Right hindlimb (tissue), 1 donor: ENCODE data around the gene FNBP1.

ENCODE experiments used
- DNase-seq: peaks from one replicate; pipeline ENCODE4 v3.0.0-alpha.2; 2018

FNBP1 gene

GRCh38 chr9:130042885-130043653, at the start of gene FNBP1:
Gene FNBP1 (minus strand): TSS chr9:130043189. CDS start chr9:130042975, 214 bp downstream.
- DNase-seq: peak; percentile 92

GRCh38 chr9:130090915-130091314, 47.9 kb upstream of the FNBP1 start:
- DNase-seq: no peak

GRCh38 chr9:130089141-130089540, 46.2 kb upstream of the FNBP1 start:
- DNase-seq: no peak

GRCh38 chr9:130088051-130088450, 45.1 kb upstream of the FNBP1 start:
- DNase-seq: no peak

GRCh38 chr9:130084337-130084736, 41.3 kb upstream of the FNBP1 start:
- DNase-seq: no peak

- DNase-seq: no peak
These were observed 35.6 kb upstream of the FNBP1 start for GRCh38 chr9:130078547-130078946.

- no peak for DNase-seq
These were observed 30.4 kb upstream of the FNBP1 start for GRCh38 chr9:130073373-130073772.

GRCh38 chr9:130072515-130073235, 29.7 kb upstream of the FNBP1 start:
- DNase-seq: no peak

- DNase-seq: no peak
These were observed 26.1 kb upstream of the FNBP1 start for GRCh38 chr9:130069048-130069447.

- no peak for DNase-seq
These were observed 21.6 kb upstream of the FNBP1 start for GRCh38 chr9:130064621-130065020.

- DNase-seq: no peak
These were observed 19.8 kb upstream of the FNBP1 start for GRCh38 chr9:130062750-130063149.

- no peak for DNase-seq
These were observed 17.3 kb upstream of the FNBP1 start for GRCh38 chr9:130060296-130060695.

GRCh38 chr9:130058887-130059286, 15.9 kb upstream of the FNBP1 start:
- no peak for DNase-seq

- no peak for DNase-seq
These were observed 15.2 kb upstream of the FNBP1 start for GRCh38 chr9:130058154-130058553.

GRCh38 chr9:130054820-130055219, 11.8 kb upstream of the FNBP1 start:
- DNase-seq: no peak

- no peak for DNase-seq
These were observed 11.4 kb upstream of the FNBP1 start for GRCh38 chr9:130054325-130054786.

- peak; percentile 91 for DNase-seq
These were observed 10.7 kb upstream of the FNBP1 start, which contains the start of gene GPR107 for GRCh38 chr9:130053504-130054324. Gene GPR107 (plus strand): TSS chr9:130053906. CDS start chr9:130053933, 27 bp downstream.

GRCh38 chr9:130053109-130053503, 10.1 kb upstream of the FNBP1 start:
- no peak for DNase-seq

- no peak for DNase-seq
These were observed 8.9 kb upstream of the FNBP1 start for GRCh38 chr9:130051855-130052254.

GRCh38 chr9:130050462-130050861, 7.5 kb upstream of the FNBP1 start:
- no peak for DNase-seq

GRCh38 chr9:130049431-130050210, 6.6 kb upstream of the FNBP1 start:
- DNase-seq: no peak

- DNase-seq: no peak
These were observed 2.9 kb upstream of the FNBP1 start for GRCh38 chr9:130045725-130046450.
